HTERT RPE-1 (cell line): ENCODE results near the gene MCC.

Experiments used
- in situ Hi-C: fragments of 300-500 bp; cut with MboI; formaldehyde crosslinking; loops from 4 replicates; pipeline ENCODE4 v1.14.3; 2020; ENCODE audit warnings: low sequenced_read_pairs

The MCC gene

GRCh38 chr5:113017881-113018635 lies 470.2 kb downstream of the MCC start:
- in situ Hi-C loops, result no loop called here

GRCh38 chr5:113005454-113005853 lies 482.8 kb downstream of the MCC start:
- in situ Hi-C loops, result no loop called here

- in situ Hi-C loops, result no loop called here
These were observed 484.5 kb downstream of the MCC start for GRCh38 chr5:113003763-113004162.

- in situ Hi-C loops, result no loop called here
These were observed 485.8 kb downstream of the MCC start for GRCh38 chr5:113002423-113002822.

- in situ Hi-C loops, result no loop called here
These were observed 487.8 kb downstream of the MCC start for GRCh38 chr5:113000466-113000865.

GRCh38 chr5:112998296-112998695 lies 490.0 kb downstream of the MCC start:
- in situ Hi-C loops, result no loop called here

GRCh38 chr5:112996830-112997374 lies 491.4 kb downstream of the MCC start:
- in situ Hi-C loops, result no loop called here

- in situ Hi-C loops, result no loop called here
These were observed 492.3 kb downstream of the MCC start for GRCh38 chr5:112995764-112996618.

GRCh38 chr5:112986224-112986623 lies 502.0 kb downstream of the MCC start:
- in situ Hi-C loops, result no loop called here

- in situ Hi-C loops, result no loop called here
These were observed 504.9 kb downstream of the MCC start for GRCh38 chr5:112983363-112983762.

GRCh38 chr5:112979723-112980122 lies 508.5 kb downstream of the MCC start:
- in situ Hi-C loops, result no loop called here

- in situ Hi-C loops, result no loop called here
These were observed 509.4 kb downstream of the MCC start for GRCh38 chr5:112978836-112979235.

GRCh38 chr5:112977440-112977861 lies 510.8 kb downstream of the MCC start:
- in situ Hi-C loops, result no loop called here

- in situ Hi-C loops, result no loop called here
These were observed 511.6 kb downstream of the MCC start, which contains the start of gene DCP2 for GRCh38 chr5:112976432-112977309. TSS of gene DCP2 (plus strand) at chr5:112976798. CDS start at chr5:112976934, 136 bp downstream.

GRCh38 chr5:112975721-112976431 lies 512.4 kb downstream of the MCC start:
- in situ Hi-C loops, result no loop called here

- in situ Hi-C loops, result no loop called here
These were observed 513.4 kb downstream of the MCC start for GRCh38 chr5:112974901-112975300.

- in situ Hi-C loops, result no loop called here
These were observed 514.3 kb downstream of the MCC start for GRCh38 chr5:112973904-112974303.

GRCh38 chr5:112973036-112973435 lies 515.2 kb downstream of the MCC start:
- in situ Hi-C loops, result no loop called here
